A549 (cell line): ENCODE data around the gene NKG7. TPM values are rescaled to one million over a fixed set of nuclear protein-coding genes. Genes with fewer than 3 reads are reported as not detected.

ENCODE experiments used
- ATAC-seq, 2 experiments: fragments of 200-7000 bp in 1 of 2; fragments of >200 bp in 1 of 2; cut with Nextera tagmentation in 1 of 2; cut with Tn5 transposase in 1 of 2; 3 replicates each; pipeline versions ENCODE4 v1.8.0 to v1.9.1; 2018 to 2020; ENCODE audit warnings: mild to moderate bottlenecking in 1 of 2, moderate library complexity in 1 of 2
- CTCF ChIA-PET: fragments of 300-600 bp; sonication (Branson Sonifier 250); formaldehyde crosslinking; extraction: SDS; loops from one replicate; lab custom pipeline; 2021; ENCODE audit warnings: antibody characterized with exemption, inconsistent platforms; lab: Yijun Ruan, JAX
- POLR2A ChIA-PET: fragments of 350-600 bp; formaldehyde crosslinking; extraction: SDS; loops from one replicate; lab custom pipeline; 2021; ENCODE audit warnings: antibody characterized with exemption, inconsistent platforms; lab: Yijun Ruan, JAX
- DNase-seq, 2 experiments: peaks; one replicate each; pipeline versions ENCODE4 v3.0.0 to v3.0.0-alpha.2; 2011 to 2016; ENCODE audit warnings: low read depth in 1 of 2, low spot score in 1 of 2
- FAIRE-seq: peaks from 2 replicates; lab custom pipeline; 2011; peaks lifted over from hg19 to GRCh38; lab: Jason Lieb, UNC
- H3K27ac ChIP-seq, 2 experiments: fragments of >200 bp; sonication (Bioruptor Twin); formaldehyde crosslinking; 3 replicates each; pipeline ENCODE4 v1.5.1; 2016 to 2017
- H3K4me1 ChIP-seq: fragments of >200 bp; sonication (Bioruptor Twin); formaldehyde crosslinking; 3 replicates; pipeline ENCODE4 v1.6.1; 2016
- H3K4me2 ChIP-seq: fragments of >200 bp; sonication (Bioruptor Twin); formaldehyde crosslinking; 3 replicates; pipeline ENCODE4 v1.6.1; 2016
- H3K4me3 ChIP-seq: fragments of >200 bp; sonication (Bioruptor Twin); formaldehyde crosslinking; 3 replicates; pipeline ENCODE4 v1.5.1; 2016
- H3K9me3 ChIP-seq: fragments of >200 bp; sonication (Bioruptor Twin); formaldehyde crosslinking; 3 replicates; pipeline ENCODE4 v1.6.1; 2016
- ATOH8 ChIP-seq: fragments of 250-450 bp; sonication (Bioruptor Pico); IDR thresholded peaks from 2 replicates; pipeline ENCODE4 v1.5.0; 2020; ENCODE audit warnings: low read depth, mild to moderate bottlenecking, moderate library complexity
- CBX2 ChIP-seq: fragments of 200-600 bp; sonication (generic); IDR thresholded peaks from 2 replicates; pipeline ENCODE4 v1.6.1; 2016; ENCODE audit warnings: low read depth, mild to moderate bottlenecking, borderline replicate concordance
- CEBPB ChIP-seq, 2 experiments: fragments of >200 bp in 1 of 2; sonication (Bioruptor Twin) in 1 of 2; formaldehyde crosslinking in 1 of 2; IDR thresholded peaks; 2 replicates each; pipeline ENCODE4 v1.6.1; 2012 to 2016
- CHD2 ChIP-seq: fragments of 150-350 bp; IDR thresholded peaks from 2 replicates; pipeline ENCODE4 v1.6.1; 2014; ENCODE audit warnings: low read length; ENCODE audit not compliant: partially characterized antibody
- CTCF ChIP-seq: fragments of >200 bp; sonication (Bioruptor Twin); formaldehyde crosslinking; IDR thresholded peaks from 3 replicates; pipeline ENCODE4 v1.5.1; 2016
- E2F6 ChIP-seq: IDR thresholded peaks from 2 replicates; pipeline ENCODE4 v1.6.1; 2012; ENCODE audit warnings: low read depth, borderline replicate concordance
- EHF ChIP-seq: fragments of 250-450 bp; sonication (Bioruptor Pico); IDR thresholded peaks from 2 replicates; pipeline ENCODE4 v1.5.0; 2020; ENCODE audit warnings: mild to moderate bottlenecking
- EHMT2 ChIP-seq: fragments of 200-600 bp; sonication (generic); IDR thresholded peaks from 2 replicates; pipeline ENCODE4 v1.6.1; 2016; ENCODE audit warnings: antibody characterized with exemption, low read depth, mild to moderate bottlenecking, moderate library complexity
- ELK1 ChIP-seq: fragments of 150-350 bp; IDR thresholded peaks from 2 replicates; pipeline ENCODE4 v1.6.1; 2014; ENCODE audit warnings: low read depth, mild to moderate bottlenecking, low read length
- ESRRA ChIP-seq: fragments of 150-350 bp; IDR thresholded peaks from 2 replicates; pipeline ENCODE4 v1.6.1; 2014; ENCODE audit warnings: mild to moderate bottlenecking, low read length, borderline replicate concordance
- FOSL2 ChIP-seq, 2 experiments: fragments of 450-650 bp in 1 of 2; fragments of >200 bp in 1 of 2; sonication (Bioruptor Twin) in 1 of 2; formaldehyde crosslinking; IDR thresholded peaks; 2 replicates each; pipeline versions ENCODE4 v1.5.0 to v1.6.1; 2016 to 2020; ENCODE audit warnings: mild to moderate bottlenecking in 1 of 2, moderate library complexity in 1 of 2
- FOXS1 ChIP-seq: fragments of 250-450 bp; sonication (Bioruptor Pico); IDR thresholded peaks from 2 replicates; pipeline ENCODE4 v1.5.0; 2020; ENCODE audit warnings: mild to moderate bottlenecking, moderate library complexity
- HES2 ChIP-seq: fragments of >200 bp; sonication (Bioruptor Twin); formaldehyde crosslinking; IDR thresholded peaks from 2 replicates; pipeline ENCODE4 v1.6.1; 2016
- HEYL ChIP-seq: fragments of 250-450 bp; sonication (Bioruptor Pico); IDR thresholded peaks from 2 replicates; pipeline ENCODE4 v1.8.0; 2021; ENCODE audit warnings: mild to moderate bottlenecking, moderate library complexity
- HMGXB4 ChIP-seq: fragments of 250-450 bp; sonication (Bioruptor Pico); IDR thresholded peaks from 2 replicates; pipeline ENCODE4 v1.5.0; 2021; ENCODE audit warnings: mild to moderate bottlenecking, moderate library complexity, borderline replicate concordance
- JUNB ChIP-seq: fragments of >200 bp; sonication (Bioruptor Twin); formaldehyde crosslinking; IDR thresholded peaks from 2 replicates; pipeline ENCODE4 v1.6.1; 2016
- KDM5A ChIP-seq: fragments of 200-600 bp; sonication (generic); IDR thresholded peaks from 2 replicates; pipeline ENCODE4 v1.6.1; 2016; ENCODE audit warnings: antibody characterized with exemption, mild to moderate bottlenecking
- RAD21 ChIP-seq, 2 experiments: fragments of >200 bp in 1 of 2; sonication (Bioruptor Twin) in 1 of 2; formaldehyde crosslinking in 1 of 2; IDR thresholded peaks in 1 of 2; conservative IDR thresholded peaks in 1 of 2; 2 replicates in 1 of 2; 3 replicates in 1 of 2; pipeline ENCODE4 v1.6.1; 2012 to 2018; ENCODE audit warnings: inconsistent platforms in 1 of 2
- RARB ChIP-seq: fragments of 250-450 bp; sonication (Bioruptor Pico); IDR thresholded peaks from 2 replicates; pipeline ENCODE4 v1.8.0; 2021; ENCODE audit warnings: mild to moderate bottlenecking, moderate library complexity
- RNF2 ChIP-seq: fragments of 200-600 bp; sonication (generic); IDR thresholded peaks from 2 replicates; pipeline ENCODE4 v1.6.1; 2016; ENCODE audit warnings: low read depth, mild to moderate bottlenecking, antibody characterized with exemption, moderate library complexity, borderline replicate concordance
- SMC3 ChIP-seq: fragments of >200 bp; sonication (Bioruptor Twin); formaldehyde crosslinking; IDR thresholded peaks from 3 replicates; pipeline ENCODE4 v1.6.1; 2018; ENCODE audit warnings: inconsistent platforms
- SREBF2 ChIP-seq: fragments of 450-650 bp; IDR thresholded peaks from 2 replicates; pipeline ENCODE4 v1.6.1; 2014; ENCODE audit warnings: mild to moderate bottlenecking, moderate library complexity
- TFCP2L1 ChIP-seq: fragments of 250-450 bp; sonication (Bioruptor Pico); IDR thresholded peaks from 2 replicates; pipeline ENCODE4 v1.5.0; 2021; ENCODE audit warnings: mild to moderate bottlenecking
- TP53 ChIP-seq: fragments of 250-450 bp; sonication (Bioruptor Pico); IDR thresholded peaks from 2 replicates; pipeline ENCODE4 v1.5.0; 2021; ENCODE audit warnings: mild to moderate bottlenecking, moderate library complexity
- USF2 ChIP-seq: fragments of 450-650 bp; IDR thresholded peaks from 2 replicates; pipeline ENCODE4 v1.6.1; 2014; ENCODE audit warnings: antibody characterized with exemption
- ZFP36 ChIP-seq: fragments of 450-650 bp; IDR thresholded peaks from 2 replicates; pipeline ENCODE4 v1.6.1; 2014; ENCODE audit warnings: borderline replicate concordance; ENCODE audit not compliant: partially characterized antibody
- WGBS: methylation state at CpG from one replicate; pipeline ENCODE4 v1.1.6; 2017; ENCODE audit errors: missing lambda C conversion rate; 5-methylcytosine and 5-hydroxymethylcytosine counted together
- polyA plus RNA-seq, 4 experiments: library from polyadenylated mRNA; depleted of rRNA in 3 of 4; stranded (reverse); fragments of >200 nt; fragmentation: RNase III in 1 of 4; extraction: RNeasy Plus Mini Kit Qiagen cat#74134 plus additional on column Dnase treatment in 1 of 4; gene quantifications; 2 replicates in 3 of 4; 3 replicates in 1 of 4; pipeline ENCODE4 v1.2.3, GENCODE V29; 2011 to 2017

The NKG7 gene
- polyA plus RNA-seq, 2 of the 4 experiments (the other 2 are of a cell fraction), result not detected

GRCh38 chr19:51392701-51393100 is 20.2 kb upstream of the NKG7 start:
- Histone ChIP-seq H3K9me3 (no peaks in the 10 kb centered on the region), H3K4me2 (no peak overlapping the region), H3K4me3 (no peak overlapping the region), H3K4me1 (peaks cover 10% of the 10 kb centered on the region), H3K27ac (no peak overlapping the region)
- 77% methylated on average over 1 of the region's 1 CpG for WGBS
- POLR2A ChIA-PET, result no interaction called here
- DNase-seq, result no peak
- CTCF ChIA-PET, result interaction anchor here (1.0 kb wide), 1 partner anchor 53 kb away, joined by 3 read pairs; no protein-coding TSS in a partner anchor
- TF ChIP-seq SREBF2, result no peak
- TF ChIP-seq ESRRA, result no peak
- no peak for TF ChIP-seq RARB (CRISPR knock-in tag)
- TF ChIP-seq CEBPB (IDR thresholded peaks at IDR 0.05), result no peak
- no peak for TF ChIP-seq CHD2
- TF ChIP-seq TFCP2L1 (CRISPR knock-in tag), result no peak
- no peak for TF ChIP-seq ATOH8
- TF ChIP-seq ZFP36, result no peak
- no peak for TF ChIP-seq USF2
- TF ChIP-seq HEYL (CRISPR knock-in tag), result no peak
- TF ChIP-seq KDM5A, result no peak
- no peak for TF ChIP-seq JUNB
- no peak for TF ChIP-seq ELK1
- no peak for TF ChIP-seq TP53 (CRISPR knock-in tag)
- TF ChIP-seq EHMT2, result no peak
- no peak for TF ChIP-seq CBX2
- no peak for TF ChIP-seq HES2
- TF ChIP-seq CTCF, result no peak
- no peak for FAIRE-seq
- no peak for ATAC-seq

GRCh38 chr19:51391073-51391611 is 18.7 kb upstream of the NKG7 start:
- Histone ChIP-seq H3K4me3 (no peak overlapping the region), H3K4me2 (no peak overlapping the region), H3K27ac (no peak overlapping the region), H3K4me1 (peaks cover 10% of the 10 kb centered on the region), H3K9me3 (no peaks in the 10 kb centered on the region)
- POLR2A ChIA-PET, result interaction anchor here (1.1 kb wide), 1 partner anchor 52 kb away, joined by 3 read pairs; no protein-coding TSS in a partner anchor
- 67% methylated on average over 8 of the region's 8 CpGs for WGBS
- CTCF ChIA-PET, result interaction anchor here (1.0 kb wide), 1 partner anchor 123 kb away, joined by 3 read pairs; no protein-coding TSS in a partner anchor
- TF ChIP-seq FOXS1, result no peak
- no peak for TF ChIP-seq SMC3
- TF ChIP-seq E2F6, result no peak
- no peak for TF ChIP-seq RNF2
- TF ChIP-seq FOSL2 (IDR thresholded peaks at IDR 0.05), result no peak
- no peak for TF ChIP-seq FOSL2 (CRISPR knock-in tag; IDR thresholded peaks at IDR 0.05)
- TF ChIP-seq HMGXB4 (CRISPR knock-in tag), result no peak
- no peak for TF ChIP-seq EHF (CRISPR knock-in tag)
- TF ChIP-seq JUNB, result no peak
- no peak for TF ChIP-seq RAD21 (conservative IDR thresholded peaks at IDR 0.05 in 1 of 2, IDR thresholded peaks at IDR 0.05 in 1 of 2)
- no peak for TF ChIP-seq TFCP2L1 (CRISPR knock-in tag)
- no peak for TF ChIP-seq CBX2
- no peak for DNase-seq
- FAIRE-seq, result no peak
- ATAC-seq, result no peak
